ENCODE measurements around the gene ODAD4.

DNA sequence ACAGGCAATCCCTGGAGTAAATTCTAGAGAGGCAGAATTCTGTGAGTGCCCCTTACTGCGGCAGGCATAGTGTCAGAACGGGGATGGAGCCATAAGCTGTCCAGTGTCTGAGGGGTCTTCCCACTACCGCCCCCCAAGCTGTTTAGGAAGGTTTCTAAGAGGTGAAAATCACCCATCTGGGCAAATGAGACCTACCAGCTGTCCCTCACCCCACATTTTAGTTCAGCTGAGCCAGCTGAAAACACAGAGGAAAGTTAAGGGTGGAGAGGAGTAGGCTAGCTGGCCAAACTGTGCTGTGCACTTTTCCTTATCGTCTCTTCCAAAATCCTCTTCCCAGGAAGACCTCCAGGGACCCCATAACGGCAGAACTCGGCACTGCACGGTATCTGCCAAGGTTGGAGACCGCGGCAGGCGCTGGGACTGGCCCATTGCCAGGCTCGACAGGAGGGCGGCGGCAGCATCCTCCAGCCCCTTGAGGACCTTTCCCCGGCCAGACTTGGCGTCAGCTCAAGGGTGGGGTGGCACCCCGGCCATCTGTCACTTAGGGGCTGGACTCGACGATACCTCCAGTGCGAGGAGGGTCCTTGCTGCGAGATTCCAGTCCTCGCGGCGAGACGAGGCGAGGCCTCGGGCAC is 12.6 kb upstream of the ODAD4 start:
- TF ChIP-seq, protein P1, sequence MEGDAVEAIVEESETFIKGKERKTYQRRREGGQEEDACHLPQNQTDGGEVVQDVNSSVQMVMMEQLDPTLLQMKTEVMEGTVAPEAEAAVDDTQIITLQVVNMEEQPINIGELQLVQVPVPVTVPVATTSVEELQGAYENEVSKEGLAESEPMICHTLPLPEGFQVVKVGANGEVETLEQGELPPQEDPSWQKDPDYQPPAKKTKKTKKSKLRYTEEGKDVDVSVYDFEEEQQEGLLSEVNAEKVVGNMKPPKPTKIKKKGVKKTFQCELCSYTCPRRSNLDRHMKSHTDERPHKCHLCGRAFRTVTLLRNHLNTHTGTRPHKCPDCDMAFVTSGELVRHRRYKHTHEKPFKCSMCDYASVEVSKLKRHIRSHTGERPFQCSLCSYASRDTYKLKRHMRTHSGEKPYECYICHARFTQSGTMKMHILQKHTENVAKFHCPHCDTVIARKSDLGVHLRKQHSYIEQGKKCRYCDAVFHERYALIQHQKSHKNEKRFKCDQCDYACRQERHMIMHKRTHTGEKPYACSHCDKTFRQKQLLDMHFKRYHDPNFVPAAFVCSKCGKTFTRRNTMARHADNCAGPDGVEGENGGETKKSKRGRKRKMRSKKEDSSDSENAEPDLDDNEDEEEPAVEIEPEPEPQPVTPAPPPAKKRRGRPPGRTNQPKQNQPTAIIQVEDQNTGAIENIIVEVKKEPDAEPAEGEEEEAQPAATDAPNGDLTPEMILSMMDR (IDR thresholded peaks at IDR 0.05): no peak
- TF ChIP-seq POLR2A (IDR thresholded peaks at IDR 0.05) (no peak), EP300 (IDR thresholded peaks at IDR 0.05) (no peak)

Measured in tibial nerve (tissue), 4 donors.